Naive B cell (primary cell): ENCODE results near the gene CLPSL2. TPM values are rescaled to one million over a fixed set of nuclear protein-coding genes. Genes with fewer than 3 reads are reported as not detected.

Experiments
- ATAC-seq, 2 donors: fragments of 150-1000 bp; cut with Tn5 transposase; 2 replicates each; pipeline ENCODE4 v1.10.0; 2021; ENCODE audit warnings: low read depth in 2 of 2, mild to moderate bottlenecking in 2 of 2, moderate library complexity in 2 of 2
- DNase-seq: peaks from one replicate; pipeline ENCODE4 v3.0.0; 2022
- H3K27ac Mint-ChIP-seq, 6 donors: one replicate each; pipeline ENCODE4 v1.8.0; 2020 to 2022; ENCODE audit warnings: mild to moderate bottlenecking in 6 of 6, mixed read lengths in 6 of 6, moderate library complexity in 5 of 6, inconsistent platforms in 2 of 6
- H3K27me3 Mint-ChIP-seq, 3 donors: one replicate each; pipeline ENCODE4 v1.8.0; 2021 to 2022; ENCODE audit warnings: mixed read lengths in 3 of 3, mild to moderate bottlenecking in 1 of 3
- H3K36me3 Mint-ChIP-seq, 2 donors: one replicate each; pipeline ENCODE4 v1.8.0; 2020 to 2022; ENCODE audit warnings: mixed read lengths in 2 of 2, inconsistent platforms in 1 of 2, mild to moderate bottlenecking in 1 of 2
- H3K4me1 Mint-ChIP-seq, 3 donors: one replicate each; pipeline ENCODE4 v1.8.0; 2020 to 2022; ENCODE audit warnings: mixed read lengths in 3 of 3, inconsistent platforms in 1 of 3, mild to moderate bottlenecking in 1 of 3, moderate library complexity in 1 of 3
- H3K4me3 Mint-ChIP-seq, 8 donors: one replicate each; pipeline ENCODE4 v1.8.0; 2020 to 2022; ENCODE audit warnings: mild to moderate bottlenecking in 8 of 8, mixed read lengths in 8 of 8, moderate library complexity in 8 of 8, inconsistent platforms in 2 of 8
- H3K9me3 Mint-ChIP-seq, 7 donors: one replicate each; pipeline ENCODE4 v1.8.0; 2020 to 2022; ENCODE audit warnings: mixed read lengths in 7 of 7, mild to moderate bottlenecking in 5 of 7, inconsistent platforms in 2 of 7, moderate library complexity in 1 of 7
- polyA plus RNA-seq, 6 donors: library from polyadenylated mRNA; unstranded; fragments of 300-500 nt; fragmentation: Illumina TruSeq; gene quantifications; one replicate each; pipeline ENCODE4 v1.2.3, GENCODE V29; 2021; ENCODE audit warnings: low read depth in 6 of 6

Gene CLPSL2
- polyA plus RNA-seq, 6 donors from 2014 or later = not detected

- Mint-ChIP-seq H3K4me3 (peak overlapping the region in 1 of 8 donors; percentile 68), H3K36me3 (no peaks in the 10 kb centered on the region), H3K4me1 (peaks cover 18 to 30% (median 25%) of the 10 kb centered on the region in 3 donors), H3K27me3 (peaks cover under 1 to 14% (median 3%) of the 10 kb centered on the region in 3 donors), H3K9me3 (peaks cover 0 to 4% (median 0%) of the 10 kb centered on the region in 7 donors), H3K27ac (peak overlapping the region in 2 of 6 donors; percentile 24 to 27)
- no peak for DNase-seq
- ATAC-seq = no peak
Observed at GRCh38 chr6:35755278-35755924, 21.0 kb upstream of the CLPSL2 start.

GRCh38 chr6:35757456-35758123 is 18.8 kb upstream of the CLPSL2 start:
- H3K4me3 Mint-ChIP-seq = peak overlapping the region in 2 of 8 donors; percentile 0 to 42
- H3K36me3 Mint-ChIP-seq = no peaks in the 10 kb centered on the region
- no peak for ATAC-seq
- H3K4me1 Mint-ChIP-seq = peaks cover 20 to 34% (median 26%) of the 10 kb centered on the region in 3 donors
- H3K27me3 Mint-ChIP-seq = peaks cover 4 to 26% (median 17%) of the 10 kb centered on the region in 3 donors
- no peak for DNase-seq
- peaks cover 0 to 4% (median 2%) of the 10 kb centered on the region in 7 donors for H3K9me3 Mint-ChIP-seq
- H3K27ac Mint-ChIP-seq = no peak overlapping the region

GRCh38 chr6:35759426-35759825 is 17.0 kb upstream of the CLPSL2 start:
- H3K4me1 Mint-ChIP-seq = peaks cover 20 to 43% (median 37%) of the 10 kb centered on the region in 3 donors
- no peak overlapping the region for H3K27ac Mint-ChIP-seq
- H3K9me3 Mint-ChIP-seq = peaks cover 0 to 4% (median 2%) of the 10 kb centered on the region in 7 donors
- peaks cover 17 to 44% (median 35%) of the 10 kb centered on the region in 3 donors for H3K27me3 Mint-ChIP-seq
- H3K4me3 Mint-ChIP-seq = peak overlapping the region in 2 of 8 donors; percentile 2 to 25
- no peaks in the 10 kb centered on the region for H3K36me3 Mint-ChIP-seq
- peak in 1 of 2 donors; percentile 23 for ATAC-seq
- DNase-seq = no peak

GRCh38 chr6:35765739-35766138 is 10.7 kb upstream of the CLPSL2 start:
- no peak overlapping the region for H3K27ac Mint-ChIP-seq
- no peak overlapping the region for H3K4me3 Mint-ChIP-seq
- H3K36me3 Mint-ChIP-seq = no peaks in the 10 kb centered on the region
- peaks cover 7 to 25% (median 23%) of the 10 kb centered on the region in 3 donors for H3K4me1 Mint-ChIP-seq
- H3K27me3 Mint-ChIP-seq = peaks cover 13 to 39% (median 30%) of the 10 kb centered on the region in 3 donors
- no peak for DNase-seq
- H3K9me3 Mint-ChIP-seq = peaks cover 0 to 2% (median 0%) of the 10 kb centered on the region in 7 donors
- ATAC-seq = no peak

- peak overlapping the region in 1 of 6 donors; percentile 53 for H3K27ac Mint-ChIP-seq
- peaks cover 0 to 2% (median 0%) of the 10 kb centered on the region in 7 donors for H3K9me3 Mint-ChIP-seq
- no peak for ATAC-seq
- H3K4me3 Mint-ChIP-seq = no peak overlapping the region
- no peak for DNase-seq
- peaks cover 0 to 6% (median 4%) of the 10 kb centered on the region in 3 donors for H3K27me3 Mint-ChIP-seq
- peaks cover 22 to 31% (median 29%) of the 10 kb centered on the region in 3 donors for H3K4me1 Mint-ChIP-seq
- H3K36me3 Mint-ChIP-seq = no peaks in the 10 kb centered on the region
Observed at GRCh38 chr6:35769211-35769610, 7.2 kb upstream of the CLPSL2 start.

- peak overlapping the region in 4 of 8 donors; percentile 68 to 84 (median 77) for H3K4me3 Mint-ChIP-seq
- no peaks in the 10 kb centered on the region for H3K27me3 Mint-ChIP-seq
- no peaks in the 10 kb centered on the region for H3K9me3 Mint-ChIP-seq
- DNase-seq (no peak), ATAC-seq (no peak)
- H3K4me1 Mint-ChIP-seq = peaks cover 22 to 37% (median 30%) of the 10 kb centered on the region in 3 donors
- no peaks in the 10 kb centered on the region for H3K36me3 Mint-ChIP-seq
- peak overlapping the region in 4 of 6 donors; percentile 4 to 92 (median 76) for H3K27ac Mint-ChIP-seq
Observed at GRCh38 chr6:35771343-35771627, 5.1 kb upstream of the CLPSL2 start.

GRCh38 chr6:35774116-35774794 is 2.1 kb upstream of the CLPSL2 start:
- no peak overlapping the region for H3K4me3 Mint-ChIP-seq

GRCh38 chr6:35775031-35775430 is 1.4 kb upstream of the CLPSL2 start:
- peaks cover 28 to 41% (median 40%) of the 10 kb centered on the region in 3 donors for H3K4me1 Mint-ChIP-seq
- peak overlapping the region in 1 of 6 donors; percentile 48 for H3K27ac Mint-ChIP-seq
- H3K27me3 Mint-ChIP-seq = peaks cover 0 to 23% (median 9%) of the 10 kb centered on the region in 3 donors
- H3K9me3 Mint-ChIP-seq = no peaks in the 10 kb centered on the region
- ATAC-seq = no peak
- H3K4me3 Mint-ChIP-seq = peak overlapping the region in 1 of 8 donors; percentile 58
- no peaks in the 10 kb centered on the region for H3K36me3 Mint-ChIP-seq
- no peak for DNase-seq

More at GRCh38 chr6:35774116-35774794, 2.1 kb upstream of the CLPSL2 start:
- DNase-seq = no peak
- Mint-ChIP-seq H3K36me3 (no peaks in the 10 kb centered on the region), H3K27ac (no peak overlapping the region), H3K27me3 (peaks cover 0 to 16% (median 9%) of the 10 kb centered on the region in 3 donors), H3K9me3 (no peaks in the 10 kb centered on the region), H3K4me1 (peaks cover 29 to 44% (median 43%) of the 10 kb centered on the region in 3 donors)
- ATAC-seq = no peak

- Mint-ChIP-seq H3K36me3 (no peaks in the 10 kb centered on the region), H3K27ac (peak overlapping the region in 1 of 6 donors; percentile 87), H3K27me3 (peaks cover 4 to 39% (median 27%) of the 10 kb centered on the region in 3 donors), H3K4me1 (peaks cover 9 to 19% (median 19%) of the 10 kb centered on the region in 3 donors), H3K4me3 (peak overlapping the region; percentile 51 to 88 (median 76)), H3K9me3 (no peaks in the 10 kb centered on the region)
- ATAC-seq (no peak), DNase-seq (no peak)
Observed at GRCh38 chr6:35777356-35778102, 1.1 kb downstream of the CLPSL2 start.

- H3K27ac Mint-ChIP-seq = peak overlapping the region in 1 of 6 donors; percentile 47
- H3K4me3 Mint-ChIP-seq = peak overlapping the region in 2 of 8 donors; percentile 42 to 51
- H3K4me1 Mint-ChIP-seq = peaks cover 9 to 19% (median 19%) of the 10 kb centered on the region in 3 donors
- H3K9me3 Mint-ChIP-seq = no peaks in the 10 kb centered on the region
- DNase-seq = no peak
- ATAC-seq = no peak
- no peaks in the 10 kb centered on the region for H3K36me3 Mint-ChIP-seq
- H3K27me3 Mint-ChIP-seq = peaks cover 7 to 39% (median 28%) of the 10 kb centered on the region in 3 donors
Observed at GRCh38 chr6:35778437-35778836, 2.0 kb downstream of the CLPSL2 start.

GRCh38 chr6:35780719-35781118 is 4.3 kb downstream of the CLPSL2 start, which contains the start of gene CLPSL1:
TSS of gene CLPSL1 (plus strand) at chr6:35781019. CDS start at chr6:35781111, 92 bp downstream.
- Mint-ChIP-seq H3K36me3 (no peaks in the 10 kb centered on the region), H3K27me3 (peaks cover 20 to 56% (median 42%) of the 10 kb centered on the region in 3 donors), H3K27ac (peak within 1 kb of the TSS in 1 of 6 donors; percentile 56), H3K4me3 (peak within 1 kb of the TSS in 1 of 8 donors; percentile 45), H3K4me1 (peaks cover 9 to 16% (median 14%) of the 10 kb centered on the region in 3 donors), H3K9me3 (no peaks in the 10 kb centered on the region)
- DNase-seq (no peak), ATAC-seq (no peak)

GRCh38 chr6:35781290-35781689 is 4.9 kb downstream of the CLPSL2 start:
- Mint-ChIP-seq H3K27ac (no peak overlapping the region), H3K4me1 (peaks cover 9 to 13% (median 10%) of the 10 kb centered on the region in 3 donors), H3K27me3 (peaks cover 20 to 59% (median 42%) of the 10 kb centered on the region in 3 donors), H3K9me3 (no peaks in the 10 kb centered on the region), H3K4me3 (no peak overlapping the region), H3K36me3 (no peaks in the 10 kb centered on the region)
- DNase-seq (no peak), ATAC-seq (no peak)
